Glomerular visceral epithelial cell (primary cell): ENCODE results near the gene DENND2D.

Experiments
- DNase-seq: peaks from one replicate; pipeline ENCODE4 v3.0.0-alpha.2; 2016; ENCODE audit errors: extremely low spot score

DENND2D gene

DNA sequence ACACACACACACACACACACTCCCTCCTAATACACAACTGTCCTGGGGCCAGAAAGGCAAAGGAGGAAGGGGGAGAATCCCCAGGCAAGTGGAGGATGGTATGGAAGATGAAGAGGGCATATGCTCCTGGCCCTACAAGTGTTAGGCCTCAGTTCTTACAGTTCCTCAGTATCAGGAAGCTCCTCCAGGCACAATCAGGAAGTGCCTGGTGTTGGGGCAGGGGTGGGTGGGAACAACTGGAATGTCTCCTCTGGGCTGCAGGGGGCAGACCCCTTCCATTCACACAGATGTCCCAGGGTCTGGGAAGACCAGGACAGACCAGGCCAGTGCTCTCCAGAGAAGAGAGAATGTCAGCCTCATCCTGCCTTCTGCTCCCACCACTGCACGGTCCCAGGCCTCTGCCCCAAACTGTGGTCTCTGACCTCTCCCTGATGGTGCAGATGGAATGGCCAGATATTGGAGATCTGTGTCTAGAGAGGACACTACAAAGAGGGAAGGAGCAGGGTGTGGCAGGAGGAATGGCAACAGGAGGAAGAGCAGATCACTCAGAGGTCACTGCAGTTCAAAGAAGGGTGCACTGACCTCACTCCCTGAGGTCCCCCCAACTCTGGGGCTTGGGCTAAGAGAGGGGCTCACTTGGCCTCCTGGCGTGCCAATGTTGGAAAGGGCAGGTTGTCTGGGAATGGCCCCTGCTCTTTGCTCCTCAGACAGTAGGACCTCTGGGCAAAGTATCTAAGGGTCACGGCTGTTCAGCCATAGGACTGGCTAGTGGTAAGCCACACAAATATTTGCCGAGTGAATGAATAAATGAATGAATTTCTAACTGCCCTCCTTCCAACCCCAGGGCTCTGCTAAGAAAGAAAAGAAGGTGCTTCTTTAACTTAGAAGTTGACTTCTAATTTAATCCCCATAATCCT is 2.5 kb upstream of the DENND2D start:
- peak; percentile 28 for DNase-seq

DNA sequence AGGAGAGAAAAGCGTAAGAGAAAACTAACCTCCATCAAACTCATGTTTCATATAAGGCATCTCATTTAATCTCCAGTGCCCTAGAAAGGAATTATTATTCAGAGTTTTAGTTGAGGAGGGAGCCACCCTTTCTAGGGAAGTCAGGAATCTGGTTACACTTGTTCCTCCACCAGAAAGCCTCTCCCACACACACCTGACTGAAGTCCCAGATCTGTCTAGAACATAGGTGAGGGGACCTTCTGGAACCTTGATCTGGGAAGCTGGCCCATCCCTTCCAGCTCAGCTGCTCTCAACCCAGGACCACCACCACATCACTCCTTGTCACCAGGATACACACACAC is 1.9 kb upstream of the DENND2D start:
- no peak for DNase-seq

DNA sequence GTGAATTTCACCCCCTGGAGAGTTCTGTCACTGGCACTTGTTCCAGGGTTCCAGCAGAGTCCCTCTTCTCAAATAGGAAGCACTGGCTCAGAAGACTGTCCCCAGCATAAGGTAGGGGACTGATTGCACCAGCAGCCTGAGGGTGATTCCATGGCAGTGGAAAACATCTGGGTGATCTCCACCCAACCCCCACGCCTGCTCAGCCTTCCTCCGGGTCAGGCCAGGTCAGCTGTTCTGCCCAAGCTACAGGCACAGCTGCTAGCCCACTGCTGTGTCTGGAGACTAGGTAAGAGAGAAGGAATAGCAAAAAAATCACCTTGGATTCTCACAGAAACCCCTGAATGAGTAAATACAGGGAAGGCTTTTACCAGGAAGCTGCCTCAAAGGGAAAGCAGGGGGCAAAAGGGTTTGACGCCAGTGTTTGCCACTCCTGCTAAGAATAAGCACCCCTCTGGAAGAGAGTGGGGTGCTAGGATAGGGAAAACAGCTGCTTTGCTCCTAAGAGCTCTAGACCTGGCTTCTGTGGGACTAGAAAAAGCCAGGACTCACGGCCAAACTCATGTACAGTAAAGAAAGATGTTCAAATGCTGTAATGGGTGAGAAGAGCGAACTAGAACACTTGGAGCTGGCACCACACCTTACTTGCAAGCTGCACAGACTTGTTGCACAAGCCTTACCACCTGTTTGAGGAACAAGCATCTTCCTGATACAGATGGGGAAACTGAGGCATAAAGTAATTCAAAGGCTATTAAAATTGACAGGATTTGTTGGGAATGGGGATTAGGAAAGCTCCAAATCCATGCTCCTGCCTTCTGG is 1.0 kb upstream of the DENND2D start:
- DNase-seq: no peak

DNA sequence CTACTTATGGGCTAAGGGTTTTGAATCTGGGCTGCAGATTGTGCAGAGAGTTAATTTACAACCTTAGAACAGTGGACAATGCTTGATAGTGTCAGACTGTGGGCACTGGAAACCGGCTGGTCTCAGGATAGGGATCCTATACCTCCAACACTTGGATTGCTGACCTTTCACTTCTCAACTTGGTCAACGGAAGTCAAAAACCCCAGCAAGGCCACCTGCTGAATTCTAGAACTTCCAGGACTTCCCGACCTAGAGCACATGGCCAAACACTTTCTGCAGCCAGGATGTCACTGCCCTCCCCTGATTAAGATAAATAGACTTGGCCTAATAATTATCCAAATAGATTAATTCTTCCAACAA is 336 bp upstream of the DENND2D start:
- DNase-seq: no peak

DNA sequence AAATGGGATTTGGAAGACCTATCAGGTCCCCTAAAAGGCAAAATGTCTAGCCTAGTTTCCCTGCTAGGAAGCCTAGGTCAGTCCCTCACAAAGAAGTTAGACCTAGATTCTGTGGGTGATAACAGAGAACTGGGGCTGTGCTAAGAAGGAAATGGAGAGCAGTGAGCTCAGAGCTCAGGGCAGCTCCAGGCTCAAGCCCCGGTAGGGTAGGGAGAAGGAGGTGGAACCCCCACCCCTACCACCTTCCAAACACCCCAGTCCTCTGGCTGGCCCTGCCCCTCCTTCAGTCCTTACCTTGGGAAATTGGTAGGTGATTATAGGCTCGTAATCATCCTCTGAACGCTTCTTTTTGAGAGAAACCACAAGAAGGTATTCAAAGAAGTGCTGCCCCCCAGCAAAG is 1.1 kb downstream of the DENND2D start:
- no peak for DNase-seq

DNA sequence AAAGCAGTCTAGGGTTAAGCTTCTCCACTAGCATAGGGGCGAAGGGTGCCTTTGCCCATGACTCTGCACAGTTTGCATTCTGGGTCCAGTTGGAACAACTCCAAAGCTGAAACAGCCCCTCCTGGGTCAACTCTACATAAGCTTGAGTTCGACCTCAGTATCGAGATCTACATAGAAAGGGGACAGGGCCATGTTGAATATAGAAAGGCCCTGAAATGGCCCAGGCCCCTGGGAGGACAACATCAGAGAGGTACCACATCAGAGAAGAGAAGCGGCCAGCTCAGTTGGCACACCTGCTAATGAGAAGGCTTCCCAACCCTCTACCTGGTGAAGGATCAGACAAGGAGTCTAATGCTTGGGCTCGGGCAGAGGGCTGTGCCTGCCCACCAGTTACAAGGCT is 1.6 kb downstream of the DENND2D start:
- no peak for DNase-seq

DNA sequence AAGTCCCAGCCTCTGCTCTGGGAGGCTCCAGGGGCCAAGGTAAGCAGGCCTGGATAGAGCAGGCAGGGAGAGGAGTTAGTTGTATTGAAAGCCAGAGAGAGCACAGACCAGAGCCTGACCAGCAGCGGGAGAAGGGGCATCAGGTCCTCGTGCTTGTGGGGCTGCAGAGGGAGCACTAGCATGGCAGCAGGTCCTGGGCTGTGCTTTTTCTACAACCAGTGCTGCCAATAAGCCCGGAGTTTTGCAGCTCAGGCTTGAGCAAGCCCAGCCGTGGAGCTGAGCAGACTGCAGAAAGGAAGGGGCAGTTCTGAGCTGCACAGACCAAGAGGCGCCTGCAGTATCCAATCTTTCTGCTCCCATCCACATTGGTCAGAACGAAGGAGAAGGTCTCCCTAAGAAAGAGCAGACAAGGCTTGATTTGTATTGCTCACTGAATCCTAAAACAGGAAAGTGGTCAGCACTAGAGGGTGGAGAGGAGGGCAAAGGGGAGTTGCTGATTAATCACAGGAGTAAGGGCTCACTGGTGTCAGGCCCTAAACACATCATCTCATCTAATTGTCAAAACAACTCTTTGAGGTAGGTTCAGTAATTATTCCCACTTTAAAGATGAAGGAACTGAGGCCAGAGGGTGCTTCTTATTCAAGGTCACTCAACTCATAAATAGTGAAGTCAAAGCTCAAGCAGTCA is 2.7 kb downstream of the DENND2D start:
- peak; percentile 42 for DNase-seq

DNA sequence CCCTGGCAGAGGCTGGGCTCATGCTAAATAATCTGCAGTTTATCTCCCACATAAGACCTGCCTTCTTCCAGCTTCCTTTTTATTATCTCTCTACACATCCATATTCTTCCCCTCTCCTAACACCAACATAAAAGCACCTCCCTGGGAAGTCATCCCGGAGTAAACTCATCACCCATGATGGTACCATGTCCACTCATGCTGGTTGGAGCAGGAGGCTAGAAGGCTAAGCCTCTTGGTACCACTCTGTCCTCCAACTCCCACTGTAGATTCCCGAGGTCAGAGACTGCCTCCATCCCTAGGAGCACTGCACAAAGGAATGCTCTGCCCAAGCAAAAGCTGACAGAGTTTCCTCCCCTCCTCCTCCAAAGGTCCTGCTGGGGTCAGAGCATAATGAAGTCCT is 4.2 kb downstream of the DENND2D start:
- DNase-seq: no peak

DNA sequence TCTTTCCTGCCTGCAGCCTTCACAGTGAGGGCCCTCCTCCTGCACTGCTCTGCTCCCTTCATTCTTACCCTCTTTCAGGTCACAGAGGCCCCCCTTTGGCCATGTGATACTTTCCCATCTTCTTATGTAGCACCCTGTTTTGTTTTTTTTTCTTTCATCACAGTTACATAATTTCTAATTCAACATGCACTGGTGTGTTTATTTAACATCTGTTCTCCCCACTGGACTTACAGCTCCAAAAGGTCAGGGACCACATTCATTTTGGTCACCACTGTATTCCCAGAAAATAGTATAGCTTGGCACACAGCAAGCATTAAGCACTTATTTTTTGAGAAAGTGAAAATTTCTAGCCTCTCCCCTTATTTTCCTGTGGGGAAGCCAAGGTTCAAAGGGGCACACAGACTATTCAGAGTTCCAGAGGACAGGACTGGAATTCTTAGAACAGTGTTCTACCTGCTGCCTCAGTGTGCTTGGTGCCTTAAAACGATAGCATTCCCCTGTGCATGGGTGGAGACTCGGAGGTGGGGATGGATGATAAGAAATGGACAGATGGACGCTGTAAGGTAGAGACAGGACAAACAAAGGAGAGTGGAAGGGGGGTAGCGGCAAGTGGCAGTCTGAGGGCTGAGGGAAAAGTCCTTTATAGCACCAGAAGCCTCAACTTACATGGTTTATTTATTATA is 5.3 kb downstream of the DENND2D start:
- no peak for DNase-seq

DNA sequence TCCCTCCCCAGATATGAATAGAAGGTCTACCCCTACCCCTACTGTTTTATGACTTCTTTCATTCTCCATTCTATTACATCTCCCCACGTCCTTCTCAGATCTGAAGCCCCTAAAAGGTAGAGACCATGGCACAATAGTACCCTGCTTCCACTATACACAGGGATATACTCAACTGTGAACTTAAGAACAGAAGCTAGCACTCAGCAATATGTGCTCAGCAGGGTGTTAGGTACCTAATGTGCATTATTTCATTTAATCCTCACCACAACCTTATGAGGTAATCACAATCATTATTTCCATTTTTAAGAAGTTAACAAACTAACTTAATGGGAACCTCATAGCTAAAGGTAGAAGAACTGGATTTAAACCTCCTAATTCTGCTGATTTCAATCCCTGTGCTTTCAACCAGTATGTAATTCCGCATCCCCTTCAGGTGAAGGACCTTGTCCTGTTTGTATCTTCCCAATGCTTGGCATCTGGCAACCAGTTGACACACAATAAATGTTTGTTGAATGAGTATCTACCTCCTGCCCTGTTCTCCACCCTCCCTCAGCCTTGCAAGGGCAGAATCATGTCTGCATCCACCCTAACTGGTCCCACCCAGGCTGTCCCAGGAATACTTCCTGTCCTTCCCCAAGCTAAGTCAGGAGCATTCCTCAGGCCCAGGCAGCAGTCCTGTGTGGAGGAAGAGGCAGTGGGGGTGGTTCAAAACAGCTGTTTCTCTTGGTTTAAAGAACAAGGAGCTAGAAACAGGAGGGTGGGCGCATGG is 6.5 kb downstream of the DENND2D start:
- no peak for DNase-seq

DNA sequence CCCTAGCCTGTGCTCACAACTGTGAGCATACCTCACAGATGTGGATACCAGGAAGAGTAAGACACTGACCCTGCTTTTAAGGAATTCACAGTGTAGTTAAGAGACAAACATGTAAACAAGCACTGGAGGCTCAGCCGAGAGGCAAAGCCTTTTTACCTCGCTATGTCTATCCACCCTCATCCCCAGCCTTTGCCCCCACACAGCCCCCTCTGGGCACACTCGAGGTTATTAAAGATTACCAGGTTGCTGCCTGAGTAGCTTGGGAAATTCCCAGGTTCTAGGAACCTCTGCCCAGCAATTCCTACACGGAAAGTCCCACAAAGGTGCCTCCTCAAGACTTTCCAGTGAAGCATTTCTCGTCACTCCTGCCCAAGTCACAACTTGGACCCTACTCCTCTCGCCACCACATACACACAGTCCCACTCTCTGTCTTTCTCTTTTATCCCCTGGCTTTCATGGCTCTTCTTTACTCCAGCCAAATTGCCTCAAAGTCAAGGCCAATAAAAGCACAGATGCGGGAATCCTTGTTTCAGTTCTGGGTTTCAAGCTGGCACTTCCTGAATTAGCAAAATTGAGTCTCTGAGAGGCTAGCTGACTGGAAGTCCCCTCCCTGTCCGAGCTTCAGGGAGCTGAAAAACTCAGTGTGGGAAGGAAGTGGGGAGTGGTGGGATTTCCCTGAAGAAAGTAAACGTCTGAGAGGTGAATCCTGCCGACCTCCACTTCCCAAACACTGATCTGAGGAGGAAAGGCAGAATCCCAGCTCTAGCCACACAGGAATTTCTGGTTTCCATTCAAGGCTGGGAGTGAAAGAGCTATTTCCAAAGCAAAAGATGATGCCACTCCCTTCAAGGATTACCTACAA is 7.6 kb downstream of the DENND2D start:
- DNase-seq: peak; percentile 63

DNA sequence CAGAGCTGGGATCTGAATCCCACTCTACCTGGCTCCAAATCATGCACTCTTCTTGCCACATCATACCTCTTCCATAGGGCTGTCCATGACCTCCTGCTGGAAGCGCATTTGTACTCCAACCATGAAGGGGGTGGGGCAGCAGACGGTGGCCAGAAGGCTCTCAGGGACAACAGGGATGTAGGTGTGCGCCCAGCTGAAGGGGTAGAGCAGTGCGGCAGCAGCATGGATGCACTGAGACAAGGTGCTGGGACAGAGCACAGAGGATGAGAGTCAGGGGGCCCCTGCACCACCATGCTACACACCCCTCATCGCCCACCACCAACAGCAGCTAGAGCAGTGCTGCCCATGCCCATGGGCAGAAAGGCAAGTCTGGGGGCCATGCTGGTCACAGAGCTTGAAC is 8.4 kb downstream of the DENND2D start:
- DNase-seq: no peak

DNA sequence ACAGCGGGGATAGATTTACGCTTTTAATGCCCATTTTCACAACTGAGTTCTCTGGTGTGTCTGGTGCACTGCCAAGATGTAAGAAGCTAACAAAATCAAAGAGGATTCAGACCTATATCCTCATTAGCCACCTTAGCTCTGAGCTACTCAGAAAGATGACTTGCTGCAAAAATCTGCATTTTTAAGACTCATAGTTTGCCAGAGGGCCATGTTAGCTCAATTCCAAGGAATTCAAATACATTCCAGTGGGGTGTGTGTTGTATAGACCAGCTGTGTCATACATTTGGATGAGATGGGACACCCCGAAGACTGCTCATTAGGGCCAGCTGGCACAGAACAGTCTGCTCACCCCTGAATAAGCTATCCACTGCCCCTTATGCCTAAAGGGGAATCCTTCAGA is 8.9 kb downstream of the DENND2D start:
- no peak for DNase-seq

DNA sequence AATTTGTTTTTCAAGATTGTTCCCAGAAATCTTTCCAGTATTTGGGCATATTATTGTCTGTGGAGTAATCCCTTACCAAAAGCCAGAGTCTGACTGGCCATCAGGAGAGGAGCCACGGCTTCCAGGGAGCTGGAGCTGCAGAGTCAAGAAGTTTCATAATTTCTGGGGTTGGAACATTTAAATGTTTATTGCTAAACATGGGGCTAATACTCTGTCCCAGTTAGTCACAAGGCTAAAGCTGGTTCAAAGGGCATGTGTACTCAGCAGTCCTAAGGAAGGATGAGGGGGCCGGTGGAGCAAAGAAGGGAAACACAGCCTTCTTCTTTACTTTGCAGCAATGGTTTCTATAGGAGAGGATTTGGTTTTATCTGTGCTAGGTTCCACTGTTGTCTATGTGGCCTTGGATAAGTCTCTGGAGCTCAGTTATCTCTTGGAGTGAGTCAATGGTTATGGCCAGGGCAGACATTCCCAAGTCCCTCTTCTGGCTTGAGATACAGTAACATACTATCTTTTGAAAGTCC is 9.5 kb downstream of the DENND2D start:
- DNase-seq: no peak

DNA sequence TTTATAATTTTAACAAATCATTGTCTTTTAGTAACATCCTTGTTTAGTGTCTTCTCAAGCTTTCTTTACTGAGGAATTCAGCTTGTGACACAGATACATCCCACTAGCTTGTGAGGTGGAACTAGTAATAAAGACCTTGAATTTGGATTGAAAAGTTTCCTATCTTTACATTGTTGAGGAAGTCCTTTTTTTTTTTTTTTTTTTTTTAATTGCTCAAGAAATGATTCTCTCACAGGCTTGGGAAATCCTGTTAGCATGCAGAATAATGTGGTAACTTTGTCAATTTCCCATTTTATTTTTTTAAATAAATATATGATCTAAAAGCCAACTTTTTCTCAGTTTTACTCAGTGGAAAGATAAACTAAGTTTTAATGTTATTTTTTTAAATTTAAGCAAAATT is 15.8 kb downstream of the DENND2D start:
- no peak for DNase-seq

DNA sequence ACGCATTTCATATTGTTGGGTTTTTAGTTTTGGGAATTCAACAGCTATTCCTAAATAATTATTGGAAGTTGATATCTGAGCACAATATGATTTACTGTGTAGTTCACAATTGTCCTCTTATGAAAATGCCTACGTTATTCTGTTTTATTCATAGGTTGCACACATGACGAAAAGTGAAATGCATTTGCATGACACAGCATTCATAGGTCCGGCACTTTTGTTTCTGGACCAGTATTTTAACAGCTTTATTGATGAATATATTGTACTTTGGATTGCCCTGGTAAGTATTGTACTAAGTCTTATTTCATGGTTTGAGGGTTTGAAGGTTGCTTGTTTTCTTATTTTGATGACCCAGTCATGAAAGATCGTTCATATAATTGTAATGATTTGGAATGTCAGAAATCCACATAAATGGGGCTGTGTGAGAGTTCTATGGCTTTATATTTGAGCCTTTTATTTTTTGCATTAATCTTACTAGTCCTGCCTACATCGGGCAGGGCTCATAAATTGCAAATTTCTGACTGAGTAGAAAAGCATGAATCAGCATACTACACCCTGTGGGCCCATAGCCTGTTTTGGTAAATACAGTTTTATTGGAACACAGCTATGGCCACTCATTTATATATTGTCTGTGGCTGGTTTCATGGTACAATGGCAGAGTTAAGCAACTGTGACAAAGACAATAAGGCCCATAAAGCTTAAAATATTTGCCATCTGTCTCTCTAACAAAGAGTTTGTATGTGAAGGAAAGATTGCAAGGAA is 17.0 kb downstream of the DENND2D start:
- DNase-seq: no peak

DNA sequence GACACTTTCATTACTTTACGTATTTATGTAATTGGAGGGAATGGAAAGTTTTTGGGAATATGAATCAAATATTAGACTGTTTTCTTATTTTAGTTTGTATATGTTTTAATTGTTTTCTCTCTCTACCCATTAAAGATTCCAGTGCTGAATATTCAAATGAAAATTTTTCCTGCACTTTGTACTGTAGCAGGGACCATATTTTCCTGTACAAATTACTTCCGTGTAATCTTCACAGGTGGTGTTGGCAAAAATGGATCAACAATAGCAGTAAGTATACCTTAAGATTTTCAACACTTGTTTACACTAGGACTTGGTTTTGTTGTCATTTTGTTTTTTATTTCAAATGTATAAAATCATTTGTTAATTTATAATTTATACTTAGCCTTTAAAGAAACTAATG is 18.4 kb downstream of the DENND2D start:
- no peak for DNase-seq

DNA sequence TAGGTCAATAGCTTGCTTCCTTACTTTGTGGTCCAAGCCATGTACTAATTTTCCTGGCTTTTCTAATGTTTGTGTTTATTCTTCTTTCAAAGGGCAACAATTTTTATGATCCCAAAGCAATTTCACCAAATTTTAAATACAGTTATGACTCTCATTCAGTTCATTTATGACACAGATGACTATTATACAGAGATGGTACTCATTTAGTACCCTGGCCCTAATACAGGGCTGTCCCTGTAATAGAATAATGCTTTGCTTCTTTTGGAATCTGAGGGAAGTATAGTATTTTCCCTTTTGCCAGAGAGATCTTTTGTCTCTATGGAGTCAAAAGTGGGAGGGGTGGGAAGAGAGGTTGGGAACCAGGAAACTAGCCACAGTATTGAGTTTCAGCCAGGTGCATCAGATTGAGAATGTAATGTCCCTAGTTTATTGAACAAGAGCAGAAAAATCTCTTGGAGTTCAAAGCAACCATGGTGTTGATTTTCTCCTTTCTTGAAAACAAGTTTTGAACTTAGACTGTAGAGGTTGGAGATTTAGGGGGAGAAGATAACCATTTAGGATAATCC is 20.4 kb downstream of the DENND2D start:
- no peak for DNase-seq

DNA sequence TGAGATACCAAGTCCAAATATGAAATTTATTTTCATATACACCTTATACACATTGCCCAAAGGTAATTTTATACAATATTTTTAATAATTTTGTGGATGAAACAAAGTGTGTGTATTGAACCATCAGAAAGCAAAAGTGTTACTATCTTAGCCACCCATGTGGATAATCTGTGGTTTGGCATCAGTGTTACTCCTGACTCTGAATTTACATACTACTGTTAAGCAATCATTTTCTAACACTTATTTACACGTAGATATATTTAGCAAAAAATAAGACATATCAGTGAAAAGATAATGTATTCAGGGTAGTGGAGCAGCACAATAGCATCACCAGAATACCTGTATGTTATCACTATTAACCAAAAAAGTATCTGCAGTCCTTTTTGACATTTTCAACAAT is 23.8 kb downstream of the DENND2D start:
- DNase-seq: peak; percentile 12
